ENCODE data around the gene SEPSECS. TPM values are rescaled to one million over a fixed set of nuclear protein-coding genes. Genes with fewer than 3 reads are reported as not detected.

SEPSECS gene
- total RNA-seq (2022; extraction: Qiagen RNA extraction): 2.8 to 3.3 TPM (median 2.9 TPM) in 5 replicates

GRCh38 chr4:25159837-25160713 is at the start of gene SEPSECS:
Gene SEPSECS, minus strand, starts transcription at chr4:25160449. Its CDS starts 80 bp downstream, at chr4:25160369.

Other genes with a start within 250 kb of the SEPSECS start
- gene CCDC149, start 247.4 kb downstream of the SEPSECS start, total RNA-seq (2022; extraction: Qiagen RNA extraction): 1.5 to 2.4 TPM (median 1.7 TPM) in 5 replicates
- 0.08 to 0.20 TPM (median 0.20 TPM) in 5 replicates for gene LGI2, start 129.5 kb downstream of the SEPSECS start, total RNA-seq (2022; extraction: Qiagen RNA extraction)
- 5.7 to 8.5 TPM (median 6.5 TPM) in 5 replicates for gene PI4K2B, start 73.6 kb upstream of the SEPSECS start, total RNA-seq (2022; extraction: Qiagen RNA extraction)
- 3.6 to 5.3 TPM (median 4.1 TPM) in 5 replicates for gene ZCCHC4, start 152.3 kb upstream of the SEPSECS start, total RNA-seq (2022; extraction: Qiagen RNA extraction)
- 10.8 to 14.2 TPM (median 12.0 TPM) in 5 replicates for gene ANAPC4, start 216.8 kb upstream of the SEPSECS start, total RNA-seq (2022; extraction: Qiagen RNA extraction)

All from A549 treated with Hydrocortisone at 1 μM for 4 hours (cell line).